ENCODE measurements around the gene SRSF8.
"Not testable (repeated sequence)": the region's sequence is repeated elsewhere in the genome, so short reads cannot be mapped to it uniquely, and the experiment has no call there.

The SRSF8 gene

GRCh38 chr11:95098826-95099225 lies 32.1 kb downstream of the SRSF8 start:
- no peak for DNase-seq

- DNase-seq, result no peak
Observed at GRCh38 chr11:95100191-95100648, 33.5 kb downstream of the SRSF8 start.

GRCh38 chr11:95100856-95101507 lies 34.3 kb downstream of the SRSF8 start:
- no peak for DNase-seq

GRCh38 chr11:95101935-95102334 lies 35.2 kb downstream of the SRSF8 start:
- no peak for DNase-seq

- DNase-seq, result no peak
Observed at GRCh38 chr11:95102733-95103132, 36.0 kb downstream of the SRSF8 start.

GRCh38 chr11:95103701-95104100 lies 37.0 kb downstream of the SRSF8 start:
- no peak for DNase-seq

- no peak for DNase-seq
Observed at GRCh38 chr11:95104121-95104830, 37.6 kb downstream of the SRSF8 start.

GRCh38 chr11:95104856-95105255 lies 38.1 kb downstream of the SRSF8 start:
- DNase-seq, result no peak

- DNase-seq, result no peak
Observed at GRCh38 chr11:95108159-95108611, 41.5 kb downstream of the SRSF8 start.

- no peak for DNase-seq
Observed at GRCh38 chr11:95108671-95109551, 42.2 kb downstream of the SRSF8 start.

- DNase-seq, result not testable (repeated sequence)
Observed at GRCh38 chr11:95111471-95111870, 44.8 kb downstream of the SRSF8 start.

GRCh38 chr11:95111923-95112540 lies 45.3 kb downstream of the SRSF8 start:
- no peak for DNase-seq

- no peak for DNase-seq
Observed at GRCh38 chr11:95115597-95115996, 48.9 kb downstream of the SRSF8 start.

- no peak for DNase-seq
Observed at GRCh38 chr11:95119361-95120060, 52.8 kb downstream of the SRSF8 start.
